HG02970 (cell line): Measurements from ENCODE around the gene MAN2C1.
"Not testable (repeated sequence)": the region's sequence is repeated elsewhere in the genome, so short reads cannot be mapped to it uniquely, and the experiment has no call there.

ENCODE experiments used
- ATAC-seq: cut with Tn5 transposase; IDR thresholded peaks from one replicate; pipeline ENCODE4 v1.9.1; 2021; ENCODE audit warnings: mild to moderate bottlenecking, moderate library complexity, moderate number of reproducible peaks; ENCODE audit not compliant: unreplicated experiment, low FRiP score

The MAN2C1 gene

DNA sequence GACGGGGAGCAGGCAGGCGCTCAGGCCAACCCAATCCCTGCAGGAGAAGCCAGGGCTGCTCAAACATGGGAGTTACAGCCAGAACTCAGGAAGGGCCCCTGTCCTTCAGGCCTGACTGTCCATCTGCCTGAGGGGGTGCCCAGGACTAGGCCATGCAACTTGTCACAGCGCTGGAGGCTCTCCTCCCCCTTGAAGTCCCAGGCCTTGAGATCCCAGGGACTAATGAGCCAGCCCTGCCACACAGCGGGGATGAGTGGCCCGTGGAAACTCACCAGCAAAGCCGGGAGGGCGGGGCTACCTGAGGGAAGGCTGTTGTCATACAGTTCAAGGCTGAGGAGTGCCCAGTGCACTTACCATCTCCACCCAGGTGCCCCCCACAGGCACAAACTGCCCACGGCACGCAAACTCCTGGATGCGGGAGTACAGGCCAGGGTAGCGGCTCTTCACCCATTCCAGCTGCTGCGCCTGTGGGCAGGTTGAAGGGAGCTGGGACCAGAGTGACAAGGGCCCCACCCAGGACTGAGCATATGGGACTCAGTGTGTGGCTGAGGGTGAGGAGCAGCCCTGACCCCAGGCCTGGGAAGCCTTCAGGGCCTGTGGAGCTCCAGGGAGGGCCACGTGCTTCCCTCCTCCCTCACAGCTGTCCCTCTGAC lies 6.3 kb downstream of the MAN2C1 start:
- ATAC-seq = no peak

GRCh38 chr15:75361361-75361988 lies 6.9 kb downstream of the MAN2C1 start:
- no peak for ATAC-seq

- ATAC-seq = no peak
These were observed 7.6 kb downstream of the MAN2C1 start for GRCh38 chr15:75360856-75361255.

GRCh38 chr15:75360391-75360790 lies 8.0 kb downstream of the MAN2C1 start:
- no peak for ATAC-seq

GRCh38 chr15:75359537-75360250 lies 8.7 kb downstream of the MAN2C1 start:
- no peak for ATAC-seq

DNA sequence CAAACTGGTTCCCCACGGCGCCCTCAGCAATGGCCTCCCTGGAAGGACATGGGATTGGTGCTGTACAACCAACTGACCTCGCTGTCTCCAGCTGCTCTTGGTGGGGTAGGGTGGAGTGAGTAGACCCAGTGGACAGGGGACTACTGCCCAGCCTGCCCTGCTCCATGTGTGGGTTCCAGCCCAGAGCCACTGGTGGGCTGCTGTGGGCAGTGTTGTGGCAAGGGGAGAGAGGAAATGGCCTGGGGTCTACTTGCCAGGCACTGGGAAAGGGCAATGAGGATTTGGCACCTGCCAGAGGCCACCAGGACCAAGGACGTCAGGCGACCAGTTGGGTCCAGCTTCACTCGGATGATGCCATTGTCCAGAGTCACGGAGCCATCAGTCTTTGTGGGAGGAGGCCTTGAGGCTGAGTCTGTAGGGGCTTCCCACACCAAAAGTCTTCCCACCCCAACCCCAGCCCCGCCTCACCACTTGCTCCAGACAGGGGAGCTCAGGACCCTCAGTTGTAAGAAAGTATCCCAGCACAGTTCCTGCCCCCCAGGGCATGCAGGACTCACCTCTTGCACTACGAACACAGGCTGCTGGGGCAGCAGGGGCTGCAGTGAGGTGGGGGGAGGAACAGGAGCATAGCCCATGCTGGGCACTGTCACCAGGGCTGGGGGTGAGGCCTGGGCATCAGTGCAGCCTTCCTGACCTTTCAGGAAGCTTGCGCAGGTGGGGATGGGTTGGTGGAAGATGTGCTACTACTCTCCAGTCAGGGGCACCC lies 9.5 kb downstream of the MAN2C1 start:
- ATAC-seq = no peak

GRCh38 chr15:75357976-75358673 lies 10.3 kb downstream of the MAN2C1 start:
- ATAC-seq = no peak

DNA sequence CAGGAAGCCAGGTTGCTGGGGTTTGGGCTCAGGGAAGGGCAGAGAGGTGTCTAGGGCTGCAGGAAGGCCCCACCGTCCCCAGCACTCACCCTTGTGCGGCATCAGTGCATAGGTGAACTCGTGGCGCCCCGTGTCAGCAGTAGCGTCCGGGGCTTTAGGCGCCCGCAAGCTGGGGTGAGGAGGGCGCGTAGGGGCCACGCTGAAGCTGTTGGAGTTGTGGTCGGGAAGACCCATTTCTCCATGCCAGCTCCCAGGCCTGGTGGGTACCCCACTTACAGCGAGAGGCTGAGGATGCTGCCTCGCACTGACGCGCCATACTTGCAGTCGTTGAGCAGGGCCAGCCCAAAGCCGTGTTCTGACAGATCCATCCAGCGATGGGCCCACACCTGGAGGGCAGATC lies 11.9 kb downstream of the MAN2C1 start:
- ATAC-seq = no peak

DNA sequence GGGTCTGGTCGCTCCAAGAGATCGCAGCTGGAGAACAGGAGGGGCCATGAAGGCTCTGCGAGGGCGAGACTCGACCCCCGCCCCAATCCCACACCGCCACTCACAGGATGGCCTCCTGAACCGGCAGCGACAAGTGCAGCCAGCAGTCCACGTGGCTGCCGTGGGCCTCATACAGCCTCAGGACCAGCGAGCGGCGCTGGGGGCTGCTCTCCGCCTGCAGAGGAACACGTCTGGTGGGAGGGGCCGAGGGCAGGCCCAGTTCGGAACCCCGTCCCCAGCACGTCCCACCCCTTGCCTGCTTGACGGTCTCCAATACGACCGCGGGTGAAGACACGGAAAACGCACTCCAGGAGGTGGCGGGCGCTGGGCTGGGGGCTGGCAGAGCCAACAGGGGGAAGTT lies 12.4 kb downstream of the MAN2C1 start:
- ATAC-seq = no peak

DNA sequence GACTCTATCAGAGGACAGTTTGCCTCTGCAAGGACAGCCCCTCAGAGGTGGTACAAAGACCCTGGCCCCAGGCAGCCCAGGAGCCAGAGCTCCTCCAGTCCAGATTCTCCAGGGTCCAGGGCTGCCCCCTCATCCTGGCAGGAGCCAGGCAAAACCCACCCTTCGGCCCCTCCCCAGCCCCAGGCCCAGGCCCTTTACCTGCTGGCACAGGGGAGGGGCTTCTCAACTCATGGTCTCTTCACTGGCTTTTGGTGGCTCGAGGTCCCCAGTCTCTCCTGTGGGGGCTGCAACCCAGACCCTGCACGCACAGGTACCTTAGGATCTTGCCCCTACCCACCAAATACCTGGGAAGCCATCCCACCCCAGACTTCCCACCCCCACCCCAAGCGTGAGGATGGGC lies 13.0 kb downstream of the MAN2C1 start:
- no peak for ATAC-seq

GRCh38 chr15:75354454-75354853 lies 14.0 kb downstream of the MAN2C1 start:
- ATAC-seq = no peak

GRCh38 chr15:75353604-75354003 lies 14.8 kb downstream of the MAN2C1 start:
- no peak for ATAC-seq

DNA sequence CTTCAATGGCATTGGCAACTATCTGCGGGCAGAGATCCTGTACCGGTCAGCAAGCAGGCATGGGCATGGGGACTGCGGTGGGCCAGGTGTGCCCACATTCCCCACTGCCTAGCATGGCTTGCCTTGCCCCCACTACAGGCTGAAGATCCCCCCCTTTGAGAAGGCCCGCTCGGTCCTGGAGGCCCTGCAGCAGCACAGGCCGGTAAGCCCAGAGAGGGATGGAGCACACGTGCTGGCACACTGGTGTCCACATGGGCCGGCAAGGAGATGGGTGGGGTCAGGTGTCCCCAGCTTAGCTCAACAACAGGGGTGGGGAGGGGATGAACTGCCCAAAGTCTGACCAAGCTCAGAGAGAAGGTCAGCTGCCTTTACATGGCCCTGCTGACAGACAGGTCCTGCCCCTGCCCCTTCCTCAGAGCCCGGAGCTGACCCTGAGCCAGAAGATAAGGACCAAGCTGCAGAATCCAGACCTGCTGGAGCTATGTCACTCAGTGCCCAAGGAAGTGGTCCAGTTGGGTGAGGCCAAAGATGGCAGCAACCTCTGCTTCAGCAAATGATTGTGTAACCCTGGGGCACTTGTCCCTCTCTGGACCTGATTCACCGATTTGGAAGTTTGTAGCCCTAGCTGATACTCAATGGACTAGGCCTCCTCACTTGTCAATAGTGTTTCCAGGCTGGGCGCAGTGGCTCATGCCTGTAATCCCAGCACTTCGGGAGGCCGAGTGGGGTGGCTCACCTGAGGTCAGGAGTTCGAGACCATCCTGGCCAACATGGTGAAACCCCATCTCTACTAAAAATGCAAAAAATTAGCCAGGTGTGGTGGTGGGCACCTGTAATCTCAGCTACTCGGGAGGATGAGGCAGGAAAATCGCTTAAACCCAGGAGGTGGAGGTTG lies 16.0 kb downstream of the MAN2C1 start:
- ATAC-seq = no peak

DNA sequence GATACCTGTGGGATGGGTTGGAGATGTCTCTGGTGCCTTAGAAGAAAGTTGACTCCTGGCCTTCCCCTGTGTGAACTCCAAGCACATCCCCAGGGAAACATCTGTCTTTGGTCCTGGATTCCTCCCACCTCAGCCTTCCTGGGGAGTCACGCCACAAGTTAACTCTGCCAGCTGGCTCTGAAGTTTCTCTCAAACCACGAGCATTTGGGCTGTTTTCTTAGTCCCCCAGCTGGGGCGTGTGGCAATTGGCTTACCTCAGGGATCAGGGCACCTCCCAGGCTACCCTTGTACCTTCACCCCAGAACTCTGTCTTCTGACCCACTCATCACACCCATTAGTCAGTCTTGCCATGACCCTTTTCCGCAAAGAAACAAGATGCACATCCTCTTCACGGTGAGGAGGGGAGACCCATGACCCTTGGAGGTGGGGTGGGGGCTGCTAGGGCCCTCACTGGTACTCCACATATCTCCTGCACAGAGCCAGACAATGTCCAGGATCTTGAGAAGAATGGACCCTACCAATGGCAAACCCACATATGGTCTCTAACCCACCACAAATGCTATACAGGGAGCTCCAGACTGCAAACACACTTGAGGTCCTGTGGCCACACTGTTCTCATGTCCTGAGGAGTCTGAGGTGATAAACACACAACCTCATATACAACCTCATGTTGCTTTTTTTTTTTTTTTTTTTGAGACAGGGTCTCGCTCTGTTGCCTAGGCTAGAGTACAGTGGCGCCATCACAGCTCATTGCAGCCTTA lies 17.6 kb downstream of the MAN2C1 start:
- ATAC-seq = no peak

DNA sequence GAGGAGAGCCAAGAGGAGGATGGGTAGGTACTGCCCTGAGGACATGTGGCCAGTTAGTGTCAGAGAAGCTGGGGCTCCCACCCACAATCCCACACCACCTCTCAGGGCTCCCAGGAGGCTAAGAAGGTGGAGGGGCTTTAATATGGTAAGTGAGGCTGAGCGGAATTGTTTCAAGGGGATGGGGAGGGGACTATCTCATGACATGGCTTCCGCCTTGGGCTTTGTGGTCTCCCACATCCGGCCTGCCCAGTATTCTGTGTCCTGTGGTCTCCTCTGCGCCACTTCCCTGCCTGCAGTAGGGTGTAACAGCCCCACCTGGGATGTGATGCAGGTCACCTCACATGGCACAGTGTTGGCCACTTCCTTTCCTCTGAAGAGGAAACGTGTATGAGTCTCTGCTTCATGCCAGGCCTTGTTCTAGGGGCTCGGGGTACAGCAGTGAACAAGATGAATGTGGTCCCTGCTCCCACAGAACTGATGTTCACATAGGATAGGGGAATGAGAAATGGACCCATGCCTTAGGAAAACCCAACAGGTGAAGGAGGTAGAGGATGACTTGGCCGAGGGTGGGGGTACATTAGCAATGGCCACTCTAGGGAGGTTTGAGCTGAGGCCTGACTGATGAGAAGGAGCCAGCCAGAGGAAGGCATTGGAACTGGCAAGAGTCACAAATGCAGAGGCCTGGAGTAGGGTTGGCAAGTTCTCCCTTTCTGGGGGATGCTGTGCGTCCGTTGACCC lies 18.4 kb downstream of the MAN2C1 start:
- ATAC-seq = no peak

GRCh38 chr15:75349351-75349669 lies 19.1 kb downstream of the MAN2C1 start:
- ATAC-seq = not testable (repeated sequence)

- no peak for ATAC-seq
These were observed 19.7 kb downstream of the MAN2C1 start for GRCh38 chr15:75348562-75349350.
